Retina (tissue), 1 donor: ENCODE measurements around the gene C1orf174.

Source experiments
- DNase-seq: peaks from one replicate; pipeline ENCODE4 v3.0.0-alpha.2; 2016

The C1orf174 gene

DNA sequence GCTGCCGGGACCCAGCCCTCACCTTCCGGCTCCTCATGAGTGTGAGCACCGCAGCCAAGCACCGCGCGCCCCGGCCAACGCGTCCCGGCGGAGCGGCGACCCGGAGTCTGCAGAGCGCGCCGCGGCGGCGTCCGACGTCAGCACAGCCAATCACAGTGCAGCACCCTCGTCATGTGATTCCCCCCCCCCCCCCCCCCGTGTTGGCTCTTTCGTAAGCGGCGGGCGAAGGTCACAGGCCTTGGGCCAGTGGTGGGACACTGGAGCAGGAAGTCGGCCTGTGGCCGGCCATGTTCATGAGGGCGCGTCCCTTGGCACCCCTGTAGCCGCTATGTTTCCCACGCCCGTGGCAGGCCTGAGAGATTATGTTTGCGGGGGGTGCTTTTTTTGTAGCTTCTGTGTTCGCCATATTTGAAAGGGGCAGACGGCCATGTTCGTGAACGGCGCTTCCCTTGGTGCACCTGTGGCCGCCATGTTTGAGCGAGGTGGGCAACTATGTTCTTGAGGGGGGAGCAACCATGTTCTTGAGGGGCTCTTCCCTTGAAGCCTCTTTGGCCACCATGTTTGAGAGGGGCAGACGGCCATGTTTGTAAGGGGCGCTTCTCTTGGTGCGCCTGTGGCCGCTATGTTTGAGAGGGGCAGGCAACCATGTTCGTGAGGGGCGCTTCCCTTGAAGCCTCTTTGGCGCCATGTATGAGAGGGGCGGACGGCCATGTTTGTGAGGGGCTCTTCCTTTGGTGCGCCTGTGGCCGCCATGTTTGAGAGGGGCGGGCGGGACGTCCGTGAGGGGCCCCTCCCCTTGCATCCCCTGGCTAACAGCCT lies at the start of gene C1orf174:
C1orf174 (minus strand) TSS at position 123 of the 819 bp plus-strand sequence; CDS start at position 37, 86 bp downstream.
- peak; percentile 99 for DNase-seq

DNA sequence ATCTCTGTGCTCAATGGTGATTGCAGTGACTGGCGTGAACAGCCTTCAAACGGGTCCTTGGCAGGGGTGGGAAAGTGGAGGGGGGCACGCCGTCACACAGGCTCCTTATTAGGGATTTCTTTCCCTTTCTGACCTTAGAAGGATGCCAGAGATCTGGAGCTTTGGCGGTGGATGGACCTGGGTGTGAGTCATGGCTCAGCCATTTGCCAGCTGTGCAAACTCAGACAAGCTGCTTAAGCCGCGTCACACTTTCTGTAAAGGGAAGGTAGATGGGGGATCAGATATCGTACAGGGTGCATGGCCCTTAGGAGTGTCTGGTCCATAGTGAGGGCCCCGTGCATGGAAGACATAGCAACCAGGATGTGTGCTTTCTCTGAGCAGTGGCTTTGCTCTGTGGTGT lies 48.3 kb upstream of the C1orf174 start:
- no peak for DNase-seq

GRCh38 chr1:3945916-3946840 lies 46.1 kb upstream of the C1orf174 start:
- DNase-seq, result no peak

DNA sequence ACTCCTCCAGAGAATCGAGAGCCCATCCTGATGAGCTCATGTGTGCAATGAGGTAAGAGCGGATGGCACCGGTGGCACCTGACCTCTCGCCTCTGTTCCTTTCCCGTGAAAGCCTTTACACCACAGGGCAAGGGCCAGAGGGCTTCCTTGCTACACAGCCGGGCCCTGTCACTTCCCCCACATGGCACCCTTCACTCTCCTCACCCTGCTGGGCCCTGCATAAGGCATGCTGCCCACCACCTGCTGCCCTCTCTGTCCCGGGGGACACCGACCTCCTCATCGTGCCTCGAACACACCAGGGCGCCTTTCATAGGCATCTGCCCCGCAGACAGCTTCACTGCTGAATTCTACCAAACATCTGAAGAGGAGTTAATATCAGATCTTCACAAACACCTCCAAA lies 45.1 kb upstream of the C1orf174 start:
- no peak for DNase-seq

GRCh38 chr1:3944578-3945125 lies 44.6 kb upstream of the C1orf174 start:
- DNase-seq, result no peak

DNA sequence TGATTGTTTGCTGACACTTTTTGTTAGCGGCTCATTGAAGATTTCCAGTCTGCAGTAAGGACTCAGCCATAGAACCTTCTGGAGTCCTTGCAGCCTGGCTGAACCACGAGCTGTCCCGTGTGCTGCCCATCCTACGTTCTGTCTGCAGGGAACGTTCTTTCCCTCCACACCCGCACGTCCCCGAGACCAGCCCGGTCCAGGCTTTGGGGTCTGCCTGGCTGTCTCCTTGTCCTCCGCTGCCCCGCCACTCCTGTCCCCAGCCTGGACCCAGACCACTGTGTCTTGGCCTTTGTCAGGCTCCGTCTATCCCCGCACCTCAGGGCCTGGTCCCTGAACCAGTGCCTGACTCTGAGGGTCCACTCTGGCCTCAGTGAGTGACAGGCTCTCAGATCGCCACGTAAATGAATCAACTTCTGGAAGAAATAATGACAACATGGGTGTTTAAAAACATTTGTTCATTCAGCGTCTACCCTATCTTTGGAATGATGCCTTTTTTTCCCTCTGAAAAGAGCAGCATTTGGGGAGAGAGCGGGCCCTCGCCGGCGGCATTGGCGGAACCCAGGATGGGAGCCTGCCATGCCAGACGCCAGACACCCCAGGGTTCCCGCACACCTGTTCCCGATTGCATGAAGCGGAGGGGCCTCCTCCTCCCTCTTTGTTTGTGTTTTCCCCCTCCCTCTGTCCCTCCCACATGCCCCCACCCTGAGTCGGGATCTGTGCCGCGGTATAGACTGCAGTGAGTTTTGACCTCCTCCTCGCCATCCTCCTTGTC lies 43.9 kb upstream of the C1orf174 start:
- DNase-seq, result no peak

DNA sequence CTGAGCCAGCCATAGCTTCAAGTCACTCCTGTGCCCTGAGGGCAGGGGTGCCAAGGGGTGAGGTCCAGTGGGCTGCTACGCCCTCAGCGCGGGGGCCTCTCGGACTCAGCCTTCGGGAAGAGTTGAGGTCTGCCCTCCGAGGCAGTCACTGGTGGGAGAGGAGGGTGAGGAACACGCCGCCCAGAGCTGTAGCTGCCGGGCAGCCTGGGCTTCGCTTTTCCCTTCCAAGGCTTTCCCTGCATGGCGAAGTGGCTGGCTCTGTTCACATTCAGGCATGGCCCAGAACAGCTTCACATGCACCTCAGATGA lies 43.0 kb upstream of the C1orf174 start:
- no peak for DNase-seq

- no peak for DNase-seq
Measured at GRCh38 chr1:3942416-3943122, 42.5 kb upstream of the C1orf174 start.

DNA sequence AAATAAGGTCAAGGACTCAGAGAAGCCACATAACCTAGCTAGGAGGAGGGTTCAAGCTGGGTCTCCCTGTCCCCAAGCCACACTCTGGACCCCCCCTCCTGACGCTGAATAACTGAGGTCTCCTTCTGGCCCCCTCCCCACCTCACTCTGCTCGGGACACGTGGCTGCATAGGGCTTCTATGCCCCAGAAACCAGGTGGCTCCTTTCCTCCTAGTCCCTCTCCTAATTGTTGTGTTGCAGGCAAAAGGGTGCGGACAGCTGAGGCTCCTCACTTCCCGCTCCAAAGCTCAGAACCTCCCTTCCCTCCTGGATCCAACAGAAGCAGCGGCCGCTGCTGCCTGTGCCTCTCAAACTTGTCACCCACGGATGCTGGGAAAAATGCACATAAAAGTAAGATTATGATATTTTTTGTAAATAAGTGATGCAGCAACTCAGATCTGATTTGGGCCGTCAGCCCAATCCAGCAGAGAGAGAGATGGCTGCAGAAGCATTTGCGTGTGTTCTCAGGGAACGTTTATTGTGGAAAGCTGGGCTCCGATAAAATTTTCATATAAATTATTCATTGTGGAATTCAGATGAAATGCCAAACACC lies 40.8 kb upstream of the C1orf174 start:
- DNase-seq, result peak; percentile 48

DNA sequence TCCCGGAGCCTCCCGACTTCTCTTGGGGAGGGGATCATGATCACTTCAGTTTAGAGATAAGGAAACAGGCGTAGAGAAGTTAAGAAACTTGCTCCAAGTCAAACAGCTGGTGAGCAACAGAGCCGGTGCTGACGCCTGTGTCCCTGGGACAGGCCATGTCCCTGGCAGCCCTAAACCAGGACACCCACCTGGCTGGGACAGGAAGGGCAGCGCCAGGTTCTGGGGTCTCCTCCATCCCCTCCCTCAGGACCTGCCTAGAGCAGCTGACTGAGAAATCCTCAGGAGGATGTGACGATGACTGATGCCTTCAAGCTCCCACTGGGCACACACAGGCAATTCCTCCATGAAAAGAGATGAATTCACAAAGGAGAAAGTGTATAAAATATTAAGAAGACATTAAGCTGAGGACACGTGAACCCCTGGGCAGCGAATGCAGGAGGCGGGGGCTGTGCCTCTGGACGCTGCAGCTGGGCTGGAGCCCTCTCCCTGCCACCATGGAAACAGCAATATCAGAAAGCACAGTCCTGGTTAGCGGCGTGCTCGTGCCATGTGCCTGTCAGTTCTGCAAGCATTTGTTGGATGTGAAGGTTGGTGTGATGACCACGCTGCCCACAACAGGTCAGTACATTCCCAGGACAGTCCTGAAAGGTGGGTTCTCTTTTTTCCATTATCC lies 40.1 kb upstream of the C1orf174 start:
- peak; percentile 57 for DNase-seq

DNA sequence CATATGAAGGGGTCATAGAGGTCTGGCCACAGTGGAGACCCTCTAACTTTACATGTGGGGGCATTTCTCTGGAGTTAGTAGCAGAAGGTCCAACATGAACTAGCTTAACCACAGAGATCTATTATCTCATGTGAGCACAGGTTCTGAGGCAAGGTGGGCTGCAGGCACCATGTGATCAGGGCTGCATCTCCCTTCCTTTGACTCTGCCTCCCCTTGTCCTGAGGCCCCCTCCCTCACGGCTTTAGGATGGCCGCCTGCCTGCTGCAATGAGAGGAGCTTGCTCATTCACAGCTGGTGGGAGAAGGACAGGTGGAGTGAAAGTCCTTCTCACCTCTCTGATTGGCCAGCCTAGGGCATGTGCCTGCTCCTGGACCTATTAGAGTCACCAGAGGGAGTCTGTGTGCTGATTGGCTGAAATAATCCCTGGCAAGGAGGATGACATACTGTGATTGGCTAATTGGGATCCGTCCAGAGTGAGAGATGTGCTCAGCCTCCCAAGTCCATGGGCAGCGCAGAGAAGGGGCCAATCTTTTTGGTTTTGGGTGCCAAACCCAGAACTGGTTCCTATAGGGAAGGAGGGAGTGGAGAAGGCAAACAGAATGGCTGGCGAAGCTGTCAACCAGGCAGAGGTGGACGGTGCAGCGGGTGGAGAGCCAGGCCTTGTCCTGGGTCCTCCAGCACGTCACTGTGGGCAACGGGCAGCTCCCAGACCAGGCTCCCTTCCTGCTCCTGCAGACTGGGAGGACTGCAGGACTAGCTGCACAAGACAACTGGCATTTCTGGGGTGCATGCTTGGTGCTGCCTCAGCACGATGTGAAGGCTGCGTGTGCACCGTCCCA lies 39.4 kb upstream of the C1orf174 start:
- no peak for DNase-seq

- no peak for DNase-seq
Measured at GRCh38 chr1:3932156-3932919, 32.3 kb upstream of the C1orf174 start.

- no peak for DNase-seq
Measured at GRCh38 chr1:3931007-3931912, 31.2 kb upstream of the C1orf174 start.

DNA sequence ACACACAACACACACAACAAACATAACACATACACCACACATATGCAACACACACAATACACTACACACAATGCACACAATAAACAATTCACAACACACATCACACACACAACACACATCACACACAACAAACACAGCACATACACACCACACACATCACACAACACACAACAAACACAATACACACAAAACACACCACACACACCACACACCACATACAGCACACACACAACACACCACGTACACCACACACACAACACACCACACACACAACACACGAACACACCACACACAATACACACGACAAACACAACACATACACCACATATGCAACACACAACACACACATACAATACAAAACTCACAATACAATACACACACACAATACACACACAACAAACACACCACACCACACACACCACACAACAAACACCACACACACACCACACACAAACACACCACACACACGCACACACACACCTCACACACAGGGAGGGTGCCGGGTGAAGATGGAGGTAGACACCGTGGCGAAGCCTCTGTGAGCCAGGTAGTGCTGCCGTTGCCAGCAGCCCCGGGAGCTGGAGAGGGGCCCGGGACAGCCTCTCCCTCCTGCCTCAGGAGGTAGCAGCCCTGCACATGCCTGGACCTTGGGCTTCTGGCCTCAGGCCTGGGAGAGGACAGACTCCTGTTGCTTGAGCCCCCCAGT lies 30.4 kb upstream of the C1orf174 start:
- DNase-seq, result no peak

GRCh38 chr1:3929126-3929525 lies 29.1 kb upstream of the C1orf174 start:
- no peak for DNase-seq

DNA sequence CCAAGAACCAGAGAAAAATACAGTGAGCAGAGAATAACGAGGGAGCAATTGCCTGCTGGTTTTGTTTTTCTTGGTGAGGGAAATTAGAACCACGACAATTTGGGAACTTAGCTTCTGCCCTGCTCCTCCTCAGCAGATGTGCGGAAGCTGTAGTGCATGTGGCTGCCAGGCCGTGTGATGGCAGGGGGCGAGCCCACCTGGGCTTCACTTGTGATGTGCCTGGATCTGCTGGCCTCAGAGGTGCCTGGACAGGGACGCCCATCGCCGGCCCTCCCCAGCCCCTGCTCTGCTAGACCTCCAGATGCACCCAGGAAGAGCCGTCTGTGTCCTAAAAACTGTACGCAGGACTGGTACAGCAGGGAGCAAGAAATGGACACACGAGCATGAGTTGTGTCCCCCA lies 28.5 kb upstream of the C1orf174 start:
- DNase-seq, result no peak

GRCh38 chr1:3926956-3927355 lies 26.9 kb upstream of the C1orf174 start:
- DNase-seq, result no peak

DNA sequence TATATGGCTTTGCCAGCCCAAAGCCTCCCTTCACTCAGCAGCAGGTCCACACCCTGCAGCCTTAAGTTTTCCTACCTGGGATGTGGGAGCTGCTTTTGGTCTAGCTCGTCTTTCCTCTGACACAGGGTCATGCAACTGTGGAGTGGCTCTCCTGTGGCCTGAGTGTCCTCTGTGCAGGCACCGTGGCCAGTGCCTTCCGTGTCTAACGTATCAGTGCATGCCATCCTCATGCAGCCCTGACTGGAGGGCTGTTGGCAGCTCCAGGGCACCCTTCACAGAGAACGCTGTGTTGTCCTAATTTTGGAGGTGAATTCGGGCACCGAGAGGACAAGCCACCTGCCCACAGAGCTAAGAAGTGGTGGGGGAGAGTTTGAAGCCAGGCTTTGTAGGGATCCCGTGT lies 25.7 kb upstream of the C1orf174 start:
- DNase-seq, result no peak
